Chondrocyte (in vitro differentiated cells): Measurements from ENCODE around the gene ASS1. TPM values are rescaled to one million over a fixed set of nuclear protein-coding genes. Genes with fewer than 3 reads are reported as not detected.

Source experiments
- DNase-seq: peaks from one replicate; pipeline ENCODE4 v3.0.0; 2021; ENCODE audit warnings: mixed read lengths, low spot score
- H3K27ac Mint-ChIP-seq: one replicate; pipeline ENCODE4 v1.8.0; 2021; ENCODE audit warnings: mild to moderate bottlenecking, moderate library complexity, mixed read lengths; ENCODE audit not compliant: unreplicated experiment
- H3K27me3 Mint-ChIP-seq: 2 replicates; pipeline ENCODE4 v1.8.0; 2021; ENCODE audit warnings: low read depth, mixed read lengths
- H3K36me3 Mint-ChIP-seq: 2 replicates; pipeline ENCODE4 v1.8.0; 2021; ENCODE audit warnings: low read depth, mixed read lengths
- H3K4me1 Mint-ChIP-seq: 2 replicates; pipeline ENCODE4 v1.8.0; 2021; ENCODE audit warnings: low read depth, mild to moderate bottlenecking, mixed read lengths
- H3K4me3 Mint-ChIP-seq: one replicate; pipeline ENCODE4 v1.8.0; 2021; ENCODE audit warnings: mild to moderate bottlenecking, moderate library complexity, mixed read lengths; ENCODE audit not compliant: unreplicated experiment
- H3K9me3 Mint-ChIP-seq: 2 replicates; pipeline ENCODE4 v1.8.0; 2021; ENCODE audit warnings: low read depth, mixed read lengths
- CTCF ChIP-seq: fragments of 200-600 bp; sonication (generic); IDR thresholded peaks from 2 replicates; pipeline ENCODE4 v1.5.0; 2021; ENCODE audit warnings: antibody characterized with exemption, mild to moderate bottlenecking, moderate library complexity
- total RNA-seq: library from RNA; stranded (reverse); gene quantifications from 3 replicates; pipeline ENCODE4 v1.2.1, GENCODE V29; 2021

The ASS1 gene
- total RNA-seq, 1 donor from 2014 or later: 193 TPM

- TF ChIP-seq CTCF: no peak
- no peak for DNase-seq
- Mint-ChIP-seq H3K36me3 (peaks cover 3% of the 10 kb centered on the region), H3K27me3 (peaks cover 8% of the 10 kb centered on the region), H3K27ac (no peak overlapping the region), H3K4me3 (no peak overlapping the region), H3K4me1 (no peaks in the 10 kb centered on the region), H3K9me3 (peaks cover 8% of the 10 kb centered on the region)
These were observed 68.3 kb downstream of the ASS1 start for GRCh38 chr9:130513078-130513477.

DNA sequence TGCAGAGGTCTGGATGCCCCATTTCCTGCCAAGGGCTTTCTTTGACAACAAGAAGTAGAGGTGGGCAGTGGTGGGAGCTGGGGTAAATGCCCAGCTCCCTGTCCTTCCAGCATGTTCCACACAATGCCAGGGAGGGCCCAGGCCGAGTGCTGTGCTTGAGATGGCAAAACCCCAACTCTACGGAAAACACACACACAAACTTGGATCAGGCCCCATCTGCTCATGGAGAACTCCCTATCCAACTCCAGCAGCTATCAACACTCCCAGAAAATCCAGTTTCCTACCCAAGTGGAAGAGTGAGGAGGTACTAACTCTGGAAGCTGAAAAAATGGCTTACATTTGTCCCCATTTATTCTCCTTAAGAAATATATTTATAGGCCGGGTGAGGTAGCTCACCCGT lies 73.5 kb downstream of the ASS1 start:
- no peaks in the 10 kb centered on the region for H3K9me3 Mint-ChIP-seq
- H3K4me1 Mint-ChIP-seq: peaks cover 4% of the 10 kb centered on the region
- DNase-seq: no peak
- H3K36me3 Mint-ChIP-seq: no peaks in the 10 kb centered on the region
- H3K27ac Mint-ChIP-seq: no peak overlapping the region
- H3K4me3 Mint-ChIP-seq: no peak overlapping the region
- H3K27me3 Mint-ChIP-seq: peaks cover 15% of the 10 kb centered on the region
- no peak for TF ChIP-seq CTCF

- Mint-ChIP-seq H3K4me1 (peaks cover 4% of the 10 kb centered on the region), H3K9me3 (no peaks in the 10 kb centered on the region), H3K4me3 (no peak overlapping the region), H3K27ac (no peak overlapping the region), H3K27me3 (peaks cover 17% of the 10 kb centered on the region), H3K36me3 (no peaks in the 10 kb centered on the region)
- no peak for TF ChIP-seq CTCF
- no peak for DNase-seq
These were observed 74.4 kb downstream of the ASS1 start for GRCh38 chr9:130518943-130519799.

DNA sequence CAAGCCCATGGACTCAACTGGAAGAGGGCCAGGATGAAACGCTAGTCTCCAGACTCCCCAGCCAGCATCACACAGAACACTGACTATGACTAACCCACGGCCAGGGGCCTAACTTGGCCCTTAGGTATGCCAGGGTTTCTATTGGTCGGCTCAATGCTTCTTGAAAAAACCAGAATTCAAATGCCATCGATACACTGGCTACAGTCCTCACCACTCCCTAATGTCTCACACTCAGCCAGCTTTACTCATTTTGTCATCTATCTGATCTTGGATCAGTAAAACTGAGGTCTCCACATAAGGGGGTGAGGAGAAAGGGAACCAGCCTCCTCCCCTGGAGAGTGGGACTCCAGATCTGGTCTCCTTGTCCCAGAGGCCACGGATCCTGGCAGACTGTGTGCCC lies 75.2 kb downstream of the ASS1 start:
- Mint-ChIP-seq H3K4me1 (peaks cover 4% of the 10 kb centered on the region), H3K27me3 (peaks cover 22% of the 10 kb centered on the region), H3K27ac (no peak overlapping the region), H3K36me3 (no peaks in the 10 kb centered on the region), H3K9me3 (no peaks in the 10 kb centered on the region), H3K4me3 (no peak overlapping the region)
- no peak for DNase-seq
- no peak for TF ChIP-seq CTCF

DNA sequence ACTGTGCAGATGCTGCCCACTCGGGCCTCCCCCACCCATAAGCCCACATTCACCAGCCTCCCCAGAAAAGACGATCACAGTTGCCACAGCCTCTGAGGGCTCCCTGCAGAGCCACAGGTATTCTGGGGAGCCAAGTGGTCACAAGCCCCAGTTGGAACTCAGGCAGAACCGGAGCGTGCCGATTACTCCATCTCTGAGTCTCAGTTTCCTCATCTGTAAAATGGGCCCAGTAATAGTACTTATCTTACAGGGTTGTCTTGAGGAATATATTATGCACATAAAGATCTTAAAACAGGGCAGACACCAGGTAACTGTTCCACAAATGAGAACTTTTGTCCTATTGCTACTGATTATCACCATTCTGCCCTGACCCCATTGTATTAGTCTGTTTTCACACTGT lies 77.0 kb downstream of the ASS1 start:
- H3K4me3 Mint-ChIP-seq: no peak overlapping the region
- H3K27ac Mint-ChIP-seq: no peak overlapping the region
- no peak for TF ChIP-seq CTCF

More for the DNA sequence above, 77.0 kb downstream of the ASS1 start:
- DNase-seq: no peak
- Mint-ChIP-seq H3K4me1 (peaks cover 4% of the 10 kb centered on the region), H3K36me3 (no peaks in the 10 kb centered on the region), H3K9me3 (no peaks in the 10 kb centered on the region), H3K27me3 (peaks cover 27% of the 10 kb centered on the region)
